NCI-H2107 (cell line): Measurements from ENCODE around the gene NAV2.
A peak's percentile ranks its signal among the peaks of the same experiment; 100 is the strongest.
"Not testable (repeated sequence)": the region's sequence is repeated elsewhere in the genome, so short reads cannot be mapped to it uniquely, and the experiment has no call there.

Experiments
- DNase-seq: peaks from one replicate; lab custom pipeline; 2025; lab: John Stamatoyannopoulos, UW

The NAV2 gene

GRCh38 chr11:20058749-20059458, 346.3 kb downstream of the NAV2 start:
- DNase-seq: no peak

GRCh38 chr11:20059587-20060021, 347.0 kb downstream of the NAV2 start:
- no peak for DNase-seq

- no peak for DNase-seq
Measured at GRCh38 chr11:20060181-20060580, 347.5 kb downstream of the NAV2 start.

- DNase-seq: no peak
Measured at GRCh38 chr11:20060647-20061205, 348.1 kb downstream of the NAV2 start.

- DNase-seq: no peak
Measured at GRCh38 chr11:20061776-20062175, 349.1 kb downstream of the NAV2 start.

- DNase-seq: no peak
Measured at GRCh38 chr11:20064961-20065405, 352.3 kb downstream of the NAV2 start.

- DNase-seq: no peak
Measured at GRCh38 chr11:20065406-20065805, 352.8 kb downstream of the NAV2 start.

GRCh38 chr11:20066013-20066782, 353.6 kb downstream of the NAV2 start:
- no peak for DNase-seq

- DNase-seq: no peak
Measured at GRCh38 chr11:20066783-20067156, 354.1 kb downstream of the NAV2 start.

- DNase-seq: no peak
Measured at GRCh38 chr11:20067665-20068064, 355.0 kb downstream of the NAV2 start.

- DNase-seq: no peak
Measured at GRCh38 chr11:20068691-20069090, 356.1 kb downstream of the NAV2 start.

- peak; percentile 43 for DNase-seq
Measured at GRCh38 chr11:20070459-20070858, 357.8 kb downstream of the NAV2 start.

GRCh38 chr11:20075627-20076026, 363.0 kb downstream of the NAV2 start:
- no peak for DNase-seq

- no peak for DNase-seq
Measured at GRCh38 chr11:20078846-20079245, 366.2 kb downstream of the NAV2 start.

GRCh38 chr11:20080032-20080685, 367.5 kb downstream of the NAV2 start:
- DNase-seq: no peak

- DNase-seq: no peak
Measured at GRCh38 chr11:20081336-20081735, 368.7 kb downstream of the NAV2 start.

- not testable (repeated sequence) for DNase-seq
Measured at GRCh38 chr11:20083877-20084276, 371.2 kb downstream of the NAV2 start.

- DNase-seq: no peak
Measured at GRCh38 chr11:20084921-20085814, 372.5 kb downstream of the NAV2 start.

- no peak for DNase-seq
Measured at GRCh38 chr11:20085918-20086317, 373.3 kb downstream of the NAV2 start.

- no peak for DNase-seq
Measured at GRCh38 chr11:20087118-20087521, 374.5 kb downstream of the NAV2 start.

- no peak for DNase-seq
Measured at GRCh38 chr11:20088397-20089225, 376.0 kb downstream of the NAV2 start.
